HG03280 (cell line): Measurements from ENCODE around the gene PSMB5.
"Not testable (repeated sequence)": the region's sequence is repeated elsewhere in the genome, so short reads cannot be mapped to it uniquely, and the experiment has no call there.

Source experiments
- ATAC-seq: cut with Tn5 transposase; IDR thresholded peaks from one replicate; pipeline ENCODE4 v1.9.1; 2021; ENCODE audit warnings: mild to moderate bottlenecking, moderate library complexity; ENCODE audit not compliant: unreplicated experiment

Gene PSMB5

GRCh38 chr14:23020143-23021128, 14.3 kb downstream of the PSMB5 start:
- ATAC-seq = no peak

DNA sequence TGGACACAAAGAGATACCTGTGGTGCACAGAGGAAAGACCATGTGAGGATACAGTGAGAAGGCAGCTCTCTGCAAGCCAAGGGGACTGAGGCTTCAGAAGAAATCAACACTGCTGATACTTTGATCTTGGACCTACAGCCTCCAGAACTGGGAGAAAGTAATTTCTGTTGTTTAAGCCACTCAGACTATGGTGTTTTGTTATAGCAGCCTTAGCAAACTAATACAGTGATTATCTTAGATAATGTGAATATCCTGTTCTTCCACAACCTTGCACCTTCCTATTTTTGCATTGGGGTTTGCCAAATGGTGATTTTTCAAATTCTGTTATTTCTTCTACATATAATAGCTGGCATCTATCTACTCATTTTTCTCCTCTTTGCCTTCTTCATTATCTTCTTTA, 16.6 kb downstream of the PSMB5 start:
- ATAC-seq = no peak

- ATAC-seq = no peak
Measured at GRCh38 chr14:23017091-23017490, 17.6 kb downstream of the PSMB5 start.

DNA sequence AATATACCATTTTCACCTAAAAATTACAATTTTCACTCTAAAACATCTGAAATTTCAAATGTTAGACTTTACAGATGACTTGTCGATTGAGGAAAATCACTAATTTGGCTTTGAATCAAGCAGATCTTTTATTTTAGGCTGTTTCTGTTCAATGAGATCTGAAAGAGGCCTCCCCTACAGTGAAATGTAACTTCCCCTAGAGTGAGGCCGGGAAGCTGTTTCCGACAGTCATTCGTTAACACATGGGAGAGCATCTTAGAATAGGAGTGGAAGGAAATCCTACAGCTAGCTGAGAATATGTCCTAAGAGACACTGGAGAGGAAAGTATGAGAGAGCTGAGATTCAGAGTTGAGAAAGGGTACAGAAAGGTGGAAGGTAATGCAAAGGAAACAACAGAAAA, 19.1 kb downstream of the PSMB5 start:
- ATAC-seq = no peak

DNA sequence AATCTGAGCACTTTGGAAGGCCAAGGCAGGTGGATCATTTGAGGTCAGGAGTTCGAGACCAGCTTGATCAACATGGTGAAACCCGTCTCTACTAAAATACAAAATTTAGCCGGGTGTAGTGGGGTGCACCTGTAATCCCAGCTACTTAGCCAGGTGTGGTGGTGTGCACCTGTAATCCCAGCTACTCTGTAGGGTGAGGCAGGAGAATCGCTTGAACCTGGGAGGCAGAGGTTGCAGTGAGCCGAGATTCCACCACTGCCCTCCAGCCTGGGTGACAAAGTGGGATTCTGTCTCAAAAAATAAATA, 21.0 kb downstream of the PSMB5 start:
- not testable (repeated sequence) for ATAC-seq

DNA sequence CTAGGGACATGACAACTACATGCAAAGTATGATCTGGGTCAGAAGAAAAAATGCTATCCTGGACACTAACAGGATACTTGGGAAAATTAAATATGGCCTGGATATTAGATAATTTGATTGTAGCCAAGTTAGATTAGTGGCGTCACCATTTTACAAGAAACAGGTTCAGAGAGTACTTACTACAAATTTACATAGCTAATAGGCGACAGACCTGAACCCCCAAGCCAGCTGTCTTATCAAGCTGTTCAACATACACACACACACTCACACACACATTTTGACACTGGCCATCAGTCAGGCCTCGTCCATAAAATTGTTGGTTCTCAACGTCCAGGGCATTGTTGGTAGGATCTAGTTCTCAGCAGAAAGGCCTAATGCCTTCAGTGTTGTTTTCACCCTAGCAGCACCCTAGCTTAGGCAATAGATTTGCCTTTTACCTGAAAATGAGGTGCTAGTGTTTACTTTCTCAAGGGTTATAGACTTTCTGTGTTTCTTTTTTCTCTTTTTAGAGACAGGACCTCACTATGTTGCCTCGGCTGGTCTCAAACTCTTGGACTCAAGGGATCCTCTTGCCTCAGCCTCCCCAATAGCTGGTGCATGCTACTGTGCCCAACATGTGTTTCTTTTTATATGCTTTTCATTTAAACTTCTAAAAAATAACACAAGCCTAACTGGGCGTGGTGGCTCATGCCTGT, 21.5 kb downstream of the PSMB5 start:
- ATAC-seq = no peak

GRCh38 chr14:23009939-23010726, 24.6 kb downstream of the PSMB5 start, which contains the start of gene C14orf93:
Gene C14orf93 (minus strand): TSS chr14:23010143. CDS start chr14:22999023, 11,120 bp downstream.
- peak; percentile 39 for ATAC-seq

- ATAC-seq = no peak
Measured at GRCh38 chr14:23009483-23009938, 25.2 kb downstream of the PSMB5 start.

DNA sequence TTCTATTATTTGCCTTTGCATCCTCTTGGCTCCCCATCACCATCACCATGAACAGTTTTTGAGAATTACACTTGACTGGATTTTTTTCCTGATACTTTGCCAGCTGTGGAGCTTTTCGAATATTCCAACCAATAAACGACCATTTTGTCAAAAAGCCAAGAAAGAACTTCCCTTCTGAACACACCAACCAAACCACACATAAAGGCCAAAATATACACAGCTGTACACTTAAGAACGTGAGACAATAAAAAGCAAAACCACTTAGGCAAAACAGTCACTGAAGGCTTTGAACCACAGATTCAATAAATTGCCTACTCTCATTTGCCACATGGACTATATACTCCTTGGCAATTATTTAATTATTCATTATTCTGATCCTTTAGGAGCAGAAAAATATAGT, 25.9 kb downstream of the PSMB5 start:
- no peak for ATAC-seq

DNA sequence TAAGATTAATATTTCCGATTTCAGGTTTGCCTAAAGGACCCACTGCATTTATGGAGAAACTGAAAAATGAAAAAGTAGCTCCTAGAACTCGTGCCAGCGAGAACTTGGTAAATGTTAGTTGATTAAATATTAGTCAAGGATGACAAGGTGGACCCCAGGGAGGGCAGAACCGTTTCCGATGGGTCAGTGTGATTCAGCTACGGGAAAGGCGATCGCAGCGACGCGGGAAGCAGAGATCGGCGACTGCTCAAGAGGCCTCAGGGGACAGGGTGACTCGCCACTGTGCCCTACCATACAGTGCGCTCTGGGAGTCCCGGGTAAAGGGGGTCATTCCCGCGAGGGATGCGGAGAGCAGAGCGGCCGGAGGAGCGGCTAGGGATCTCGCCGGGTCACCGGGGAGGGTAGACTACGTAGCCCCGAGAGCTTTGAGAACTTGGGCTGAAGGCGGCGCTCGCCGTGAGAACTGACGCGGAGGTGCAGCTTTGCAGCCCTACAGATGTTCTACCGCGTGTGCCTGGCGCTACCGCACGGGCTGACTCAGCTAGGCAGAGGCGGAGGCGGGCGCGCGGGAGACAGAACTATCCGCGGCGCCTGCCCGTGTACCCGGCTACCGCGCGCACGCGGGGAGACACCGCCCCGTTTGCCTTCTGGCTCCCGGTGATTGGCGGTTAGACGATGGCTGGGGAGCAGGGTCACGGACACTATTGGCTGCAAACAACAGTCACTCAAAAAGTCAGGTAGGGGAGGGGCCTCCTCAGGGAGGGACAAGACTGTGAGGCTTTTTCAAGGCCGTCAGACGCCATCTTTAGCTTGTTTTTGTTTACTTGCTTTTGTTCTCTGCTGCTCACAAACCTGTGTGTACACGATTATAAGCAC, 27.9 kb downstream of the PSMB5 start:
- ATAC-seq = peak; percentile 94

- ATAC-seq = no peak
Measured at GRCh38 chr14:23006188-23006534, 28.5 kb downstream of the PSMB5 start.

DNA sequence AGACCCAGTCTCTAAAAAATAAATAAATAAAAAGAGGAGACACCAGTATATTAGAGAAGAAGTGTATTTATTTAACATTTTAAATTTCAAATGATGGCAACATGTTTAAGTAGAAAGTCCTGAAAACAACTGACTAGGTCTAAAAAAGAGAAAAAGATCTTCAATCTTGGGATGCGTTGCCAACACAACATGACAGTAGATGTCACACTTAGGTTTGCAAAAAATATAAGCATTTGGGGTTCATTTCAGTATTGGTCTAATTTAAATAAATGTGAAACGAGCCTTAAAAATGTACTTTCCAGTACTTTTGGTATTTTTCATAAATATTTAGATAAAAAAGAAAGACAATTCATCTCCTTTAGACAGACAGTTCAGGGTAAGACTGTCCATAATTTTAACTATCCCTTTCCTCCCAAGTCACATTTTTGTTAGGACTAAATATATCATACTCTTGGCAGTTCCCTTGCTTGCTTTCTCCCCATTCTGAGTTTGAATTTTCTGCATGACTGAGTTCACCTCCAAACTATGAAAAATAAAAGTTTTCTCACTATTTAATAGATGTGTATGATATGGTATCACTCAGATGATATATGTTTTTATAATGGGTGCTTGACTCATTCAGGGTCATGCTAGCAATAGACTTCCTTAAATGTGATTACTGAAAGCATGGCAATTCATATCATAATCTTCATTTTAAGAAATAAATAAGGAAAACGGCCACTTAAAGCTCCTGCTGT, 29.1 kb downstream of the PSMB5 start:
- ATAC-seq = no peak

GRCh38 chr14:23004274-23004673, 30.4 kb downstream of the PSMB5 start:
- ATAC-seq = not testable (repeated sequence)

DNA sequence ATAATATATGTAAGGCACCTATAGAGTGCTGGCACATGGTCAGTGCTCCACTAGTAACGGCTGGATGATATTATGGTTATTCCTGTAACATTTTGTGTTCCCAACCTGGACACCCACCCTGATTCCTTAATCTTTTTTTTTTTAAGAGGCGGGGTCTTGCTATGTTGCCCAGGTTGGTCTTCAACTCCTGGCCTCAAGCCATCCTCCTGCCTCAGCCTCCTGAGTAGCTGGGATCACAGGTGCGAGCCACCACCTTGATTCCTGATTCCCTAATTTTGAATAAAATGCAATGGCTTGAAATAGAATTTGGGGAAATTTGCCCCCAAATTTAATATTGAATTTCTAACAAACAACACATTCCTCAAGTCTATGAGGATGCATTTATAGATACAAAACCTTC, 32.1 kb downstream of the PSMB5 start:
- ATAC-seq = no peak

- ATAC-seq = no peak
Measured at GRCh38 chr14:23000860-23001259, 33.8 kb downstream of the PSMB5 start.

GRCh38 chr14:22998329-22999012, 36.2 kb downstream of the PSMB5 start:
- ATAC-seq = no peak

GRCh38 chr14:22997676-22998323, 36.9 kb downstream of the PSMB5 start:
- ATAC-seq = no peak
